Measurements from ENCODE around the gene CA9.

The CA9 gene

DNA sequence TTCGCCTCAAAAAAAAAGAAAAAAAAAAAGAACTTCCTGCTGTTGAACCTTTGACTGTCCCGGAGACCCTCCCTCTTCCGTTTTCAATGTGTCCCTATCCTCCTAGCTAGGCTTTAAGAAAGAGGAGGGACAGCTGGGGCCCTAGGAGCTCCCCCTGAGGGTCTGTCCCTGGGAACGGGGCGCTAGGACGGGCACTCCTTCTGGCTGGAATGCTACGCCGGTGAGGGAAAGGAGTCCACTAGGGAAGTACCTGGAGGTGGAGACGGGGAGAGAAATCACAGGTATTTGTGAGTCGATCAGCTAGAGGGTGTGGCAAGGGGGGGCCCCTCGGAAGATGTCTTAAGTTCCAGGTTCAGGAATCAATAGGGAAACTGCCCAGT lies 27.6 kb upstream of the CA9 start:
- TF ChIP-seq ZNF274 (IDR thresholded peaks at IDR 0.05; ENCODE audit: low read depth, low read length) = no peak
- peak overlapping the region; percentile 75 for H3K4me3 ChIP-seq (ENCODE audit: low read length)

DNA sequence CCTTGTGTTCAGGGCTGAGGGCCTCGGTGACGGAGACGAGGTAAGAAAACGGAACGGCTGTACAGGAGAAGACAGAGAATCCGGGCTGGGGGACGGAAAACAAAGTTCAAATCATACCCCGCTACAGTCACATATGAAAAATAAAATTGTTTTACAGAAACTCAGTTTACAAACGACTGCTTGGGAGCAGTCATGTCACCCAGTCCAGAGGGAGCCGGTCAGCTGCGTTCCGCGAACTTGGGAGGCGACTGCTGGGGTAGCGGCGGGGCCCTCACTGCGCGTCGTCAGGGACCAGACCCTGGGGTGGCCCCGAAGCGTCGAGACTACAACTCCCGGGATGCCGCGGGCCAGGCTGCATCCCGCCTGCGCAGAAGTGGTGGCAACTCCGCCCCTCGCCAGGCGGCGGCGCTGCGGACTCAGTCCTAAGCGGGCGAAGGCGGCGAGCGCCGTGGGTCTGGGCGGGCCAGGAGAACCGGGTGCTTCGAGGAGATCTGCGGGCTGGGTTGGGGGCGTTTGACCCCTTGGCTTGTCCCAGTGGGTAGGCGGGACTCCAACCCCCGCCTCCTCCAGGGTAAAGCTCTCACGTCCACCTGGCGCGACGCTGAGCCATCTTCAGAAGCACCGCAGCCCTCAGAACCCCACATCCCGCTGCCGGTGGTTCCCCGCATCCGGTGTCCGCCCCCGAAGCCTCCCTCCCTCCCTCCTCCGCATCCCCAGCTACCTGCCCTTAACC lies 27.0 kb upstream of the CA9 start:
- H3K4me3 ChIP-seq (ENCODE audit: low read length) = peak overlapping the region; percentile 75
- TF ChIP-seq ZNF274 (IDR thresholded peaks at IDR 0.05; ENCODE audit: low read depth, low read length) = no peak

DNA sequence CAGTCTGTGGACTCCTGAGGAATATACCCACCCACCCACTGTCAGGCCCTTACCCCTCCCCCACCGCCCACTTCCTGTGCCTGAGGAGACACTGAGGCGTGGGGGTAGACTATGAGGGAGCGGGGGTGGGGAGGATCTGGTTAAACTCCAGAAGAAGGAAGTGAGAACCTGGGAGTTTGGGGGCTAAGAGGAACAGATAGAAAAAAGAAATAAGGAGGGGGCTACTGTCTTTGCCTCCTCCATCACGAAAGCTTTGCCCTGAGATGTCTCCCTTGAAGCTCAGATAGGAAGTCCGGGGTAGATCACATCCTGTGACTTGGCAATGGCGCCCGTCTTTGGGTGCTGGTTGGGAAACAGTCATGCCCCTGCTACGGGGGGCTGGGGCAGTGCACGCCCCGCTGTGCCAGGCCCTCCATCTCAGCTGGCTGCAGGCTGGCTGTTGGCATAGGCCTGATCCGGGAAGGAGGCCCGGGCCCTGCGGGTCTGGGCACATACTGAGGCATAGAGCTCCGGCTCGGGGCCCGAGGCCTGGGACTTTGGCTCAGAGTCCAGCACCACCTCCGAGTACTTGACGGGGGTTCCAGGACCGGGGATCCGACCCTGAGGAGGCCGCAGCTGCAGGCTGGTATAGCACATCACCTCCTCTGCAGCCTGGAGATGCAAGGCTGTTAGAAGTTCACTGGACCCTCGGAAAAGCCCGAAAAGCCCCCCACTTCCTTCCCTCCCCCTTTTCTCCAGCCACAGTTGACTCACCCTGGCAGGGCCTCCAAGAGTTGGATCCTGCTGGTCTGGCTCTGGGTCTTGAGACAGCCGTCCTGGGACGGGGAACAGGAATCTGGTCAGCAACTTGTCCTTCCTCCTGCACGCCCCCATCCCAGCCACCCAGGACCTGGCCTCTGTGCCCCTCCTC lies 24.0 kb upstream of the CA9 start:
- peak overlapping the region; percentile 27; the same call in 1 of the 2 replicates for H3K4me3 ChIP-seq (ENCODE audit: low read length)
- TF ChIP-seq ZNF274 (IDR thresholded peaks at IDR 0.05; ENCODE audit: low read depth, low read length) = no peak

DNA sequence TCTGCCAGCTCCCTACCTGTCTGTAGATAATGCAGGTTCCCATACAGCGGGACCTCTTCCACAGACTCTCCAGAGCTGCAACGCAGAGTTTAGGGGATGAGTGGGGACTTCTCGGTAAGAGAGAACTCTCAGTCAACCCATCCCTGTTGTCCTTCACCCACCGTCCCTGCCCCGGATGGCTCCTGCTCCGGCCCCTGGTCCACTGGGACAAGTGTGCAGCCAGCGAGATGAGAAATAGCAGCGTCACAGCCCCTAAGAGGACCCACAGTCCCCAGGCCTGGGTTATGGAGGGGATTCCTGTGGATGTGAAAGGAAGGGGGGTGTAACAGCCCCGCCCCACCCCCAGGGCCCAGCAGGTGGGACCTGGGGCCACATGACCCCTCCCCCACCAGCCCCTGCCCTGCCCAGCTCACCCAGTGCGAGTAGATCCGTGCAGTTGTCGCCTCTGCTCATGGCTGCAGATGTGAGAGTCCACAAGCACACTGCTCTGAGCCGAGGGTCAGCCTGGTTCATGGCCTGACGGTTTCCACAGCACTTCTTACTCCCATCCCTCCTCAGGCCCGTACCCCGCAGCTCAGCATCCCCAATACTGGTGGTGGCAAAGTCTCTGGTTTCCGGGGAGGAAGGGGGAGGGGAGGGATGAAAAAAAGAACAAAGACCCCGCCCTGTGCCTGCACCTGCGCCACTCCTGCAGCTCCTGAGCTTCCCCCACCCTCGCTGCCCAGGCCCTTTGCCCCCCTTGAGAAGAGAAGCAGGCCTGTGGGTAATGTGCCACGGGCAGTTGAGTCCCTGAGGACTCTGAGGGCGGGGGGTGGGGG lies 23.2 kb upstream of the CA9 start, which contains the start of gene SIT1:
TSS of gene SIT1 (minus strand) at position 591 of the 818 bp plus-strand sequence. CDS start at position 513, 78 bp downstream.
- peak within 1 kb of the TSS; percentile 27; the same call in 1 of the 2 replicates for H3K4me3 ChIP-seq (ENCODE audit: low read length)

DNA sequence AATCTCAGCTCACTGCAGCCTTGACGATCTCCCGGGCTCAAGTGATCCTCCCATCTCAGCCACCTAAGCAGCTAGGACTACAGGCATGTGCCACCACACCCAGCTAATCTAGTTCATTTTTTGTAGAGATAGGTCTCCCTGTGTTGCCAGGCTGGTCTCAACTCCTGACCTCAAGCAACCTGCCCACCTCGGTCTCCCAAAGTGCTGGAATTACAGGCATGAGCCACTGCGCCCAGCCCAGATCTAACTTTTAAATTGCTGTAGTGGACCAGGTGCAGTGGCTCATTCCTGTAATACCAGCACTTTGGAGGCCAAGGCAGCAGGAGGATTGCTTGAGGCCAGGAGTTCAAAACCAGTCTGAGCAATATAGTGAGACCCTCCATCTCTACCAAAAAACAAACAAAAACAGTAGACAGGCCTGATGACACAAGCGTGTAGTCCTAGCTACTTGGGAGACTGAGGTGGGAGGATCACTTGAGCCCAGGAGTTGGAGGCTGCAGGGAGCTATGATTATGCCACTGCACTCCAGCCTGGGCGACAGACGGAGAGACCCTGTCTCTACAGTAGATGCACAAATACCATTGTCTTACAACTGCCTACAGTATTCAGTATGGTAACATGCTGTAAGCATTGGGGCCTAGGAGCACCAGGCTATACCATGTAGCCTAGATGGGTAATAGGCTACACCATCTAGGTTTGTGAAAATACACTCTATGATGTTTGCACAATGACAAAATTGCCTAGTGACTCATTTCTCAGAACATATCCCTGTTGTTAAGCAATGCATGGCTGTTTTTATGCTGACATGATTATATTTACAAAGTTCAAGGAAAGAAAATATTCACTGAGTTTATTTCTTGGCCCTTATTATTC lies 21.5 kb upstream of the CA9 start:
- H3K4me3 ChIP-seq (ENCODE audit: low read length) = no peak overlapping the region
- no peak for TF ChIP-seq ZNF274 (IDR thresholded peaks at IDR 0.05; ENCODE audit: low read depth, low read length)

More for the DNA sequence above, 23.2 kb upstream of the CA9 start, which contains the start of gene SIT1:
- no peak for TF ChIP-seq ZNF274 (IDR thresholded peaks at IDR 0.05; ENCODE audit: low read depth, low read length)

DNA sequence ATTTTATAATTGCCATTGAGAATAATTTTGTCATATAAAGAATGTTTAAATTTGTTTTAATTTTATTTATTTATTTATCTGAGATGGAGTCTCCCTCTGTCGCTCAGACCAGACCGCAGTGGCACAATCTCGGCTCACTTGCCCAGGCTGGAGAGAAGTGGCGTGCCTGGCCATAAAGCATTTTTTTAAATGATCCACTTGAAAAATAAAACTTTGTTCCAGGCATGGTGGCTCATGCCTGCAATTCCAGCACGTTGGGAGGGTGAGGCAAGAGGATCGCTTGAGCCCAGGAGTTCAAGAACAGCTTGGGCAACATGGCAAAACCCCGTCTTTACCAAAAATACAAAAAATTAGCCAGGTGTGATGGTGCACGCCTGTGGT lies 20.9 kb upstream of the CA9 start:
- H3K4me3 ChIP-seq (ENCODE audit: low read length) = no peak overlapping the region
- TF ChIP-seq ZNF274 (IDR thresholded peaks at IDR 0.05; ENCODE audit: low read depth, low read length) = no peak

DNA sequence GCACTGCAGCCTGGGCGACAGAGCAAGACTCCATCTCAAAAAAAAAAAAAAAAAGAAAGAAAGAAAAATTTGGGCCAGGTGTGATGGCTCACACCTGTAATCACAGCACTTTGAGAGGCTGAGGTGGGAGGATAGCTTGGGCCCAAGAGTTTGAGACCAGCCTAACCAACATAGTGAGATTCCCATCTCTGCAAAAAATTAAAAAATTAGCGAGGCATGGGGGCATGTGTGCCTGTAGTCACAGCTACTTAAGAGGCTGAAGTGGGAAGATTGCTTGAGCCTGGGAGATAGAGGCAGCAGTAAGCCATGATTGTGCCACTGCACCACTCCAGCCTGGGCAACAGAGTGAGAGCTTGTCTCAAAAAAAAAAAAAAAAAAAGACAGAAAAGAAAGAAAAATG lies 20.1 kb upstream of the CA9 start:
- TF ChIP-seq ZNF274 (IDR thresholded peaks at IDR 0.05; ENCODE audit: low read depth, low read length) = no peak

DNA sequence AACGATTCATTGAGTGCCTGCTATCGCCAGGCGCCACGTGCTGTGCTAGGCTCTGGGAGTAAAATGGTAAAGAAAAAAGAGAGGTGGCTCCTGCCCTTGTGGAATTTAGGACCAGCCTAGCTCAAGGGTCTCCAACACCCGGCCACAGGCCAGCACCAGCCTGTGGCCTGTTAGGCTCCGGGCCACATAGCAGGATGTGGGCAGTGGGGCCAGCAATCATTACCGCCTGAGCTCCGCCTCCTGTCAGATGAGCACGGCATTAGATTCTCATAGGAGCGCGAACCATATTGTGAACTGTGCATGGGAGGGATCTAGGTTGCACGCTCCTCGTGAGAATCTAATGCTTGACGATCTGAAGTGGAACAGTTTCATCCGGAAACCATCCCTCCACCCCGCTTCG lies 17.4 kb upstream of the CA9 start:
- TF ChIP-seq ZNF274 (IDR thresholded peaks at IDR 0.05; ENCODE audit: low read depth, low read length) = no peak
- H3K4me3 ChIP-seq (ENCODE audit: low read length) = no peak overlapping the region

More for the DNA sequence above, 20.1 kb upstream of the CA9 start:
- no peak overlapping the region for H3K4me3 ChIP-seq (ENCODE audit: low read length)

DNA sequence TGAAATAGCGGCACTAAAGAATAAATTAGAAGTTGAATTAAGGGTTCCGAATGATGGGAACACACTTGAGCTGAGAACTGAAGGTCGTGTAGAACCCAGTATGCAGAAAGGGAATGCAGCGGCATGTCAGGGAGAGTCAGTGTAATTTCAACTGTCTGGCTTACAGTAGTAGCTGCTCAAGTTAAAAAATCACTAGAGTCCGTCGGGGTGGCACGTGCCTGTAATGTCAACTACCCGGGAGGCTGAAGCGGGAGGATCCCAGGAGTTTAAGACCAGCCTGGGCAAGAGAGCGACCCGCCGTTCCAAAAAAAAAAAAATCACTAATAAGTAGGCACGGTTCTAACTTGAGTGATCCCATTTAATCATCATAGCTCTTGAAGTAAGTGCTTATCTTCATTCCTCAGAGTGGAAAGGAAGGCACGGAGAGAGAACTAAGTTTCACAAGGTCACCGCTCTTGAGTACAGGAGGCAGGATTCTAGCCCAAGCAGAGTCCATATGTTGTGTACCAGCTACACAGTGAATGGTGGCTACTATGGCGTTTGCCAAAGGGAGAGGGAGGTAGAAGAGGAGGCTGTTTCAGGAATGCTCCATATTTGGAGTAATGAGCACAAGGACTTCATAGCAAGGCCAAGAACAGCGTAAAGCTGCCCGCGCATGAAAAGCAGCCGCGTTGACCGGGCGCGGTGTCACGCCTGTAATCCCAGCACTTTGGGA lies 16.7 kb upstream of the CA9 start:
- H3K4me3 ChIP-seq (ENCODE audit: low read length) = peak overlapping the region; percentile 8; the same call in 1 of the 2 replicates

DNA sequence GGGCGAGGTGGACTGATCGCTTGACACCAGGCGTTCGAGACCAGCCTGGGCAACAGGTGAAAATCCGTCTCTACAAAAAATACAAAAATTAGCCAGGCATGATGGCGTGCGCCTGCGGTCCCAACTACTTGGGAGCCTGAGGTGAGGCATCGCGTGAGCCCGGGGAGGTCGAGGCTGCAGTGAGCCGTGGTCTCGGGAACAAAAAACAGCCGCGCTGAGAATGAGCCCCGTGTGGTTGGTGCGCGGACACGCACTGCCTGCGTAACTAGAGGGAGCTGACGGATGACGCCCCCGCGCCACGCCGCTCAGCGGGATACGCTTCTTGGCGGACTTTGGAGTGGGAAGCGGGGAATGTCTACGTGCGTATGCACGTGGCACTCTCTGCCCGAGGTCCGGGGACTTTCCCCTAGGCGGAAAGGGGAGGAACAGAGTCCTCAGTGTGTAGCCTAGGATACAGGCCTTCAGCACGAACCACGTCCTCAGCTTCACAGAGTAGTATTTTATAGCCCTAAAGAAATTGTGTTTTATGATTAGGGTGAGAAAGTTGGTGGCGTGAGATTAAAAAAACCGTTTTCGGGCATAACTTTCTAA lies 16.1 kb upstream of the CA9 start, which contains the start of gene RMRP:
TSS of gene RMRP (minus strand) at position 474 of the 591 bp plus-strand sequence.
- TF ChIP-seq ZNF274 (IDR thresholded peaks at IDR 0.05; ENCODE audit: low read depth, low read length) = no peak

More for the DNA sequence above, 16.7 kb upstream of the CA9 start:
- TF ChIP-seq ZNF274 (IDR thresholded peaks at IDR 0.05; ENCODE audit: low read depth, low read length) = no peak

DNA sequence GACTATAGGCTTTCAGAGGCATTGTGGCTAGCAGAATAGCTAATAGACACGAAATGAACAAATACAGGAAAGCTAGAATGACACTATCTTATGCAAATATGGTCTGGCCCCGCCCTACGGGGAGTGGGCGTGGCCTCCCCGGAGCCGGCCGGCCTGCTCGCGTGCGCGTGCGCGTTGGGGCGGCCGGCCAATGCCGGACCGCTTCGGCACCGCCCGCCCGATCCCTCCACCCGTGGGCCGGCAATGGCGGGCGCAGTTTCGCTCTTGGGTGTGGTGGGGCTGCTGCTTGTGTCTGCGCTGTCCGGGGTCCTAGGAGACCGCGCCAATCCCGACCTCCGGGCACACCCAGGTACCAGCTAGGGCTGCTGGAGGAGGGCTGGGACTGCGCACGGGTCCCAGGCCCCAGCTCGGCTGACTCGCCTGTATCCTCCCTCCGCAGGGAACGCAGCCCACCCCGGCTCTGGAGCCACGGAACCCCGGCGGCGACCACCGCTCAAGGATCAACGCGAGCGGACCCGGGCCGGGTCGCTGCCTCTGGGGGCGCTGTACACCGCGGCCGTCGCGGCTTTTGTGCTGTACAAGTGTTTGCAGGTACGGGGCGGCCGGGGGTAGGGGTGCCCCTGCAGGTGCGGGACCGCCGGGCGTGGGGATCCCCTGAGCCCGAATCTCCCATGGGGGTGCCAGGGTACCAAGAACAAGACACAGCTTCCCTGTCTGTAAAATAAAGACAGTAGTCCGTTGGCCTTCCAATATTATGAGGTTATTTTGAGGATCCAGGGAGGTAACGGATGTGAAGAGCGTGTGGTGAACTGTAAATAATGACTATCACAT lies 15.4 kb upstream of the CA9 start, which contains the start of gene CCDC107:
TSS of gene CCDC107 (plus strand) at position 156 of the 831 bp plus-strand sequence. CDS start at position 244, 88 bp downstream.
- H3K4me3 ChIP-seq (ENCODE audit: low read length) = peak within 1 kb of the TSS; percentile 79
- no peak for TF ChIP-seq ZNF274 (IDR thresholded peaks at IDR 0.05; ENCODE audit: low read depth, low read length)

More for the DNA sequence above, 16.1 kb upstream of the CA9 start, which contains the start of gene RMRP:
- H3K4me3 ChIP-seq (ENCODE audit: low read length) = peak within 1 kb of the TSS; percentile 79
